Left lung (tissue), 10 donors: Measurements from ENCODE around the gene SMU1. TPM values are rescaled to one million over a fixed set of nuclear protein-coding genes. Genes with fewer than 3 reads are reported as not detected.

Experiments
- ATAC-seq: fragments of 200-7000 bp; cut with Tn5 transposase; one replicate; pipeline ENCODE4 v1.9.1; 2020; ENCODE audit warnings: moderate library complexity
- DNase-seq, 4 donors: peaks; one replicate each; pipeline ENCODE4 v3.0.0-alpha.2; 2013 to 2020
- H3K27ac ChIP-seq, 2 donors: fragments of 200-600 bp; sonication (generic) in 1 of 2; one replicate each; pipeline versions ENCODE4 v1.5.0 to v1.8.0; 2020 to 2021
- H3K27me3 ChIP-seq, 2 donors: fragments of 200-600 bp; sonication (generic) in 1 of 2; one replicate each; pipeline versions ENCODE4 v1.5.0 to v1.8.0; 2020 to 2021
- H3K36me3 ChIP-seq, 2 donors: fragments of 200-600 bp; sonication (generic) in 1 of 2; one replicate each; pipeline versions ENCODE4 v1.5.0 to v1.8.0; 2020 to 2021
- H3K4me1 ChIP-seq, 2 donors: fragments of 200-600 bp; one replicate each; pipeline ENCODE4 v1.8.0; 2021
- H3K4me3 ChIP-seq, 2 donors: fragments of 200-600 bp; sonication (generic) in 1 of 2; one replicate each; pipeline versions ENCODE4 v1.5.0 to v1.8.0; 2020 to 2021; ENCODE audit warnings: mild to moderate bottlenecking in 1 of 2
- H3K9me3 ChIP-seq, 2 donors: fragments of 200-600 bp; sonication (generic) in 1 of 2; one replicate each; pipeline versions ENCODE4 v1.5.0 to v1.8.0; 2020 to 2021
- CTCF ChIP-seq, 2 donors: fragments of 200-600 bp; sonication (generic) in 1 of 2; IDR thresholded peaks; one replicate each; pipeline versions ENCODE4 v1.5.0 to v1.8.0; 2021; ENCODE audit warnings: antibody characterized with exemption in 2 of 2
- intact Hi-C, 2 donors: fragments of 100-400 bp; cut with DNase I; formaldehyde crosslinking; loops; one replicate each; pipeline versions ENCODE4 v1.11.2 to v1.14.2; 2022
- polyA plus RNA-seq, 6 donors: library from polyadenylated mRNA; unstranded; fragments of 120-200 nt; gene quantifications; one replicate each; pipeline ENCODE4 v1.2.1, GENCODE V29; 2013; ENCODE audit not compliant: insufficient read length in 6 of 6
- total RNA-seq, 2 donors: library from RNA; stranded (reverse); fragmentation: NEBNext Ultra II Directional; extraction: Animal tissue kit (Norgen Biotek cat#: 25700); gene quantifications; one replicate each; pipeline ENCODE4 v1.2.1, GENCODE V29; 2021
- donor health status: DM: no; HTN: yes; CAD: no.
- donor health status: DM: no; HTN: no; CAD: no.

Gene SMU1
- total and polyA plus RNA-seq, 8 donors, result 17.3 to 30.1 (median 26.7) TPM

DNA sequence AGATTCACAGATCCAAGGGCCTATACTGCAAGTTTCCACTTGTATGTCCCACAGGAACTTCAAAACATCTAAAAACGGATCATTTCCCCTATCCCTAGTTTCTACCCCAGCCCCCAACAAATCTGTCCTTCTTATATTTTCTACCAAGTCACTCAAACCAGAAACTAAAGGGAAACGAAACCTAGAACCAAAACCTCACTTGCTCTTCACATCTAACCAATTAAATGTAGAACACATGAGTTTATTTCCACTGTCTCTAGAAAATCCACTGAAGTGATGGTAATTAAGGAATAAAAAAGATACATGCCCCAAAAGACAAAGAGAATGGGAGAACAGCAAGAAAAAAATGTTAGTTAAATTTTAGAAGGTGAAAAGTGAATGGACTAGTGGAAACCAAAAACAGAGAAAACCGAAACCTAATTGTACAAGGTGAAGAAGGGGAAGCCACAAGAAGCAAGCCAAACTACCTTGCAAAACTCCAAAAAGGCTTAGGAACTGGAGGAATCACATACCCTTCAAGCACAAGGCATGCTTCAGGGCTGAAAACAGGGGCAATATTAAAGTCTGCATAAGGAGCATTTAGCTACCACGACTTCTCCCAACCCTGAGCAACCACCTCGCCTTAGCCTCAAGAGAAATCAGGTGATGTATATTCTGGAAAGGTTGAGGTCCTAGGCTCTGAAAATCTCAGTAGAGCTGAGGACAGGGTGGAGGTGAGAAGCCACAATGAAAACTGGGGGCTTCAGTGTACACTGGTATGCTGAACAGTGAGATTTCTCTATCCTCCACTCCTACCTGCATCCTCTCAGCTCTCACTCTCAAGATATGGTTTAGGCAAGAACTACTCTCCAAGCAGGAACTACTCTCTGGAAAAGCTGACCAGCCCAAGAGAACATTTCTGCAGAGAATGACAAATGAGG, 11.1 kb downstream of the SMU1 start:
- Histone ChIP-seq H3K4me3 (no peak overlapping the region), H3K36me3 (peaks cover 3 to 100% of the 10 kb centered on the region in 2 donors), H3K27me3 (no peaks in the 10 kb centered on the region), H3K9me3 (no peaks in the 10 kb centered on the region), H3K27ac (no peak overlapping the region), H3K4me1 (peaks cover 0 to 6% of the 10 kb centered on the region in 2 donors)
- intact Hi-C loops, result no loop called here
- no peak for TF ChIP-seq CTCF (IDR thresholded peaks at IDR 0.05)
- ATAC-seq (no peak), DNase-seq (no peak)

GRCh38 chr9:33051144-33051543, 25.3 kb downstream of the SMU1 start:
- DNase-seq (no peak), ATAC-seq (no peak)
- Histone ChIP-seq H3K27me3 (no peaks in the 10 kb centered on the region), H3K4me1 (no peaks in the 10 kb centered on the region), H3K9me3 (no peaks in the 10 kb centered on the region), H3K36me3 (peaks cover 0 to 87% of the 10 kb centered on the region in 2 donors), H3K27ac (no peak overlapping the region), H3K4me3 (no peak overlapping the region)
- no peak for TF ChIP-seq CTCF (IDR thresholded peaks at IDR 0.05)
- intact Hi-C loops, result no loop called here

GRCh38 chr9:33049680-33050361, 26.7 kb downstream of the SMU1 start:
- ATAC-seq (no peak), DNase-seq (no peak)
- Histone ChIP-seq H3K27me3 (no peaks in the 10 kb centered on the region), H3K4me3 (no peak overlapping the region), H3K27ac (no peak overlapping the region), H3K9me3 (no peaks in the 10 kb centered on the region), H3K36me3 (peaks cover 0 to 80% of the 10 kb centered on the region in 2 donors), H3K4me1 (peaks cover 0 to 2% of the 10 kb centered on the region in 2 donors)
- TF ChIP-seq CTCF (IDR thresholded peaks at IDR 0.05), result no peak
- intact Hi-C loops, result no loop called here

- peaks cover 0 to 63% of the 10 kb centered on the region in 2 donors for H3K36me3 ChIP-seq
- no peaks in the 10 kb centered on the region for H3K9me3 ChIP-seq
- H3K4me1 ChIP-seq, result peaks cover 8 to 19% of the 10 kb centered on the region in 2 donors
- intact Hi-C loops, result no loop called here
- no peaks in the 10 kb centered on the region for H3K27me3 ChIP-seq
- H3K4me3 ChIP-seq, result no peak overlapping the region
- DNase-seq (no peak), ATAC-seq (no peak)
- no peak overlapping the region for H3K27ac ChIP-seq
- TF ChIP-seq CTCF (IDR thresholded peaks at IDR 0.05), result no peak
Observed at GRCh38 chr9:33048054-33048465, 28.4 kb downstream of the SMU1 start.

GRCh38 chr9:33046061-33046460, 30.4 kb downstream of the SMU1 start:
- no peak overlapping the region for H3K4me3 ChIP-seq
- H3K9me3 ChIP-seq, result no peaks in the 10 kb centered on the region
- no peak overlapping the region for H3K27ac ChIP-seq
- peaks cover 0 to 43% of the 10 kb centered on the region in 2 donors for H3K36me3 ChIP-seq
- intact Hi-C loops, result no loop called here
- peaks cover 8 to 38% of the 10 kb centered on the region in 2 donors for H3K4me1 ChIP-seq
- no peak for TF ChIP-seq CTCF (IDR thresholded peaks at IDR 0.05)
- ATAC-seq, result no peak
- DNase-seq, result no peak
- no peaks in the 10 kb centered on the region for H3K27me3 ChIP-seq
